HepG2 (cell line): ENCODE measurements around the gene SFTA2. TPM values are rescaled to one million over a fixed set of nuclear protein-coding genes. Genes with fewer than 3 reads are reported as not detected.

Source experiments
- ATF2 ChIP-seq: sonication (generic); formaldehyde crosslinking; IDR thresholded peaks from 2 replicates; pipeline ENCODE4 v1.4.0; 2020; ENCODE audit warnings: missing genetic modification reagents
- CBX5 ChIP-seq: sonication (generic); formaldehyde crosslinking; IDR thresholded peaks from 2 replicates; pipeline ENCODE4 v1.4.0; 2020; ENCODE audit warnings: missing genetic modification reagents, borderline replicate concordance
- IRF2 ChIP-seq: IDR thresholded peaks from 2 replicates; pipeline ENCODE4 v1.6.1; 2018; ENCODE audit warnings: missing genetic modification reagents, missing compliant biosample characterization
- KDM5A ChIP-seq: fragments of 200-600 bp; sonication (generic); IDR thresholded peaks from 2 replicates; pipeline ENCODE4 v1.7.0; 2018; ENCODE audit warnings: antibody characterized with exemption, mild to moderate bottlenecking, low read length, borderline replicate concordance
- MTF2 ChIP-seq: sonication (generic); formaldehyde crosslinking; IDR thresholded peaks from 2 replicates; pipeline ENCODE4 v1.5.0; 2020; ENCODE audit warnings: missing genetic modification reagents, borderline replicate concordance
- NCOR1 ChIP-seq: fragments of 200-600 bp; sonication (generic); IDR thresholded peaks from 2 replicates; pipeline ENCODE4 v1.7.0; 2017; ENCODE audit warnings: antibody characterized with exemption, low read length, borderline replicate concordance
- POLR2G ChIP-seq: fragments of 200-400 bp; formaldehyde crosslinking; IDR thresholded peaks from 2 replicates; pipeline ENCODE4 v1.6.1; 2018; ENCODE audit warnings: mild to moderate bottlenecking, low read depth, low read length, moderate library complexity
- RXRB ChIP-seq: IDR thresholded peaks from 2 replicates; pipeline ENCODE4 v1.6.1; 2016; ENCODE audit warnings: borderline replicate concordance, missing genetic modification reagents, missing compliant biosample characterization
- SIN3A ChIP-seq: IDR thresholded peaks from 2 replicates; pipeline ENCODE4 v1.6.1; 2011; ENCODE audit warnings: low read depth, mild to moderate bottlenecking, control low read depth, low read length, borderline replicate concordance
- SOX5 ChIP-seq: IDR thresholded peaks from 2 replicates; pipeline ENCODE4 v1.6.1; 2016; ENCODE audit warnings: borderline replicate concordance
- SRSF9 ChIP-seq: fragments of 200-400 bp; formaldehyde crosslinking; IDR thresholded peaks from 2 replicates; pipeline ENCODE4 v1.6.1; 2018; ENCODE audit warnings: borderline replicate concordance, mild to moderate bottlenecking, low read depth, low read length; ENCODE audit not compliant: insufficient read depth, poor library complexity, severe bottlenecking
- TEAD2 ChIP-seq: sonication (generic); formaldehyde crosslinking; IDR thresholded peaks from 2 replicates; pipeline ENCODE4 v1.9.0; 2021; ENCODE audit warnings: missing genetic modification reagents
- ZNF709 ChIP-seq: sonication (generic); formaldehyde crosslinking; IDR thresholded peaks from 2 replicates; pipeline ENCODE4 v1.5.0; 2020; ENCODE audit warnings: mild to moderate bottlenecking, missing genetic modification reagents
- ZNF839 ChIP-seq: sonication (generic); formaldehyde crosslinking; IDR thresholded peaks from 2 replicates; pipeline ENCODE4 v1.4.0; 2020; ENCODE audit warnings: missing genetic modification reagents, mild to moderate bottlenecking, borderline replicate concordance
- polyA plus RNA-seq, 8 experiments: library from polyadenylated mRNA; depleted of rRNA in 3 of 8; stranded (reverse) in 7 of 8; unstranded in 1 of 8; fragments of >200 nt; fragmentation: Illumina TruSeq in 4 of 8; extraction: Trizol in 4 of 8; gene quantifications; 2 replicates each; pipeline versions ENCODE4 v1.2.1 to v1.2.3, GENCODE V29; 2011 to 2016; ENCODE audit warnings: low read depth in 4 of 8, missing spikeins in 1 of 8, mixed read lengths in 1 of 8; ENCODE audit not compliant: insufficient read depth in 1 of 8
- total RNA-seq, 5 experiments: library from RNA; depleted of rRNA; stranded (reverse); fragments of >200 nt; fragmentation: Illumina TruSeq; extraction: Trizol; gene quantifications; 2 replicates each; pipeline ENCODE4 v1.2.3, GENCODE V29; 2016; ENCODE audit warnings: low read depth in 1 of 5
- TF ChIP-seq, protein P1 (sequence below): sonication (generic); formaldehyde crosslinking; IDR thresholded peaks from 2 replicates; pipeline ENCODE4 v1.8.0; 2022; ENCODE audit warnings: mild to moderate bottlenecking, missing genetic modification reagents
- TF ChIP-seq, protein P2 (sequence below): sonication (generic); formaldehyde crosslinking; IDR thresholded peaks from 2 replicates; pipeline ENCODE4 v1.5.0; 2020; ENCODE audit warnings: missing genetic modification reagents
- TF ChIP-seq, protein P3 (sequence below): sonication (generic); formaldehyde crosslinking; IDR thresholded peaks from 2 replicates; pipeline ENCODE4 v1.4.0; 2020; ENCODE audit warnings: low read depth, missing genetic modification reagents
- TF ChIP-seq, protein P4 (sequence below): fragments of 450-650 bp; IDR thresholded peaks from 2 replicates; pipeline ENCODE4 v1.6.1; 2017; ENCODE audit warnings: mild to moderate bottlenecking

Gene SFTA2
- total and polyA plus RNA-seq, 2 of the 13 experiments (the other 11 are each of a cell fraction or from before 2014, with no cell fraction given): not detected

DNA sequence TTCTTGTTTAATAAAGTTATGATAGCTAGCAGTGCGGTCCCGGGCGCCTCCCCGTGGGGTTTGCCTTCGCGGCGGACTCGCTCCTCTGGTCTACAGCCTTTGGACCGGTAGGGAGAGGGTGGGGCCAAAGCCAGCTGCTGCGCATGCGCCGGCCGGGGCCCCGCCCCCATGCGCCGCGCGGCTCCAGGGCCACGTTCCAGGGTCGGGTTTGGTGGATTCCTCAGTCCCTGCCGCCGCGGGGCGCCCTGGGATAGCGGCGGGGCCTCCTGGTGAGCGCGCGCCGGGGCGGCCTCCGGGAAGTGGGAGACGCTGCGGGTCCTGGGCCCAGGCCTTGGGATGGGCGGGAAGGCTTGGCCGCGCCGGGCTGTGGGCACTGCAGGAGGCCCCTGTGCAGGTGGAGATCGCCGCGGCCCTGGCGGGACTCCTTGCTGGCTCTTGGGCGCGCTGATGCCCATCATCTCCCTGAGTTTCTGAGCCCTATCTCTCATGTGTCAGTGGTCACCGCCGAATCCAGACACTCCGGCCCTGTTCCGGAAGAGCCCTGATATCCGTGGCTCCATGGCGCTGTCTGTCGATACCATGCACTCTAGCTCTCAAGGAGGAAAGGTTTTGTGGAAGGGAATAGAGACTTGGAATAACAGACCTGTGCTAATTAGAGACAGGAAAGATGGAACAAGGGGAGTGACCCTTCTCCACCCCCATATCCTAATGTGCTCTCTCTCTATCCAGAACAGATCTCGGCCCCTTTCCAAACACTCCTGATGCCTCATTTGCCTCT is 17.7 kb downstream of the SFTA2 start, which contains the start of gene VARS2 (continued):
- TF ChIP-seq SRSF9 (no peak), RXRB (CRISPR knock-in tag) (peak; percentile 70; the same call in 1 of the 2 replicates), POLR2G (peak; percentile 98), CBX5 (CRISPR knock-in tag) (peak; percentile 77), NCOR1 (peak; percentile 47; the same call in 1 of the 2 replicates), ZNF839 (no peak), KDM5A (no peak; the same call in 1 of the 2 replicates), SIN3A (0 out of 2 replicates have a peak, but pooled peaks have one; percentile 70), ZNF709 (peak; percentile 91), SOX5 (CRISPR knock-in tag) (peak; percentile 75), TEAD2 (CRISPR knock-in tag) (no peak; the same call in 1 of the 2 replicates), IRF2 (peak; percentile 94), MTF2 (CRISPR knock-in tag) (peak; percentile 89; the same call in 1 of the 2 replicates), ATF2 (CRISPR knock-in tag) (peak; percentile 85)
- TF ChIP-seq, protein P1, sequence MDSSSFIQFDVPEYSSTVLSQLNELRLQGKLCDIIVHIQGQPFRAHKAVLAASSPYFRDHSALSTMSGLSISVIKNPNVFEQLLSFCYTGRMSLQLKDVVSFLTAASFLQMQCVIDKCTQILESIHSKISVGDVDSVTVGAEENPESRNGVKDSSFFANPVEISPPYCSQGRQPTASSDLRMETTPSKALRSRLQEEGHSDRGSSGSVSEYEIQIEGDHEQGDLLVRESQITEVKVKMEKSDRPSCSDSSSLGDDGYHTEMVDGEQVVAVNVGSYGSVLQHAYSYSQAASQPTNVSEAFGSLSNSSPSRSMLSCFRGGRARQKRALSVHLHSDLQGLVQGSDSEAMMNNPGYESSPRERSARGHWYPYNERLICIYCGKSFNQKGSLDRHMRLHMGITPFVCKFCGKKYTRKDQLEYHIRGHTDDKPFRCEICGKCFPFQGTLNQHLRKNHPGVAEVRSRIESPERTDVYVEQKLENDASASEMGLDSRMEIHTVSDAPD: peak; percentile 96
- TF ChIP-seq, protein P2, sequence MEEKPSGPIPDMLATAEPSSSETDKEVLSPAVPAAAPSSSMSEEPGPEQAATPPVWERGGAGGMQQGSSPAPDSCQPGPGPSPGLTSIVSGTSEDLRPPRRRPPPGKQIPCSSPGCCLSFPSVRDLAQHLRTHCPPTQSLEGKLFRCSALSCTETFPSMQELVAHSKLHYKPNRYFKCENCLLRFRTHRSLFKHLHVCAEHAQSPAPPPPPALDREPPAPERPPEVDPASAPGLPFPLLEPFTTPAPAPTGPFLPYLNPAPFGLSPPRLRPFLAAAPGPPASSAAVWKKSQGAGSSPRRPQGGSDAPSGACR (CRISPR knock-in tag): peak; percentile 93
- TF ChIP-seq, protein P3, sequence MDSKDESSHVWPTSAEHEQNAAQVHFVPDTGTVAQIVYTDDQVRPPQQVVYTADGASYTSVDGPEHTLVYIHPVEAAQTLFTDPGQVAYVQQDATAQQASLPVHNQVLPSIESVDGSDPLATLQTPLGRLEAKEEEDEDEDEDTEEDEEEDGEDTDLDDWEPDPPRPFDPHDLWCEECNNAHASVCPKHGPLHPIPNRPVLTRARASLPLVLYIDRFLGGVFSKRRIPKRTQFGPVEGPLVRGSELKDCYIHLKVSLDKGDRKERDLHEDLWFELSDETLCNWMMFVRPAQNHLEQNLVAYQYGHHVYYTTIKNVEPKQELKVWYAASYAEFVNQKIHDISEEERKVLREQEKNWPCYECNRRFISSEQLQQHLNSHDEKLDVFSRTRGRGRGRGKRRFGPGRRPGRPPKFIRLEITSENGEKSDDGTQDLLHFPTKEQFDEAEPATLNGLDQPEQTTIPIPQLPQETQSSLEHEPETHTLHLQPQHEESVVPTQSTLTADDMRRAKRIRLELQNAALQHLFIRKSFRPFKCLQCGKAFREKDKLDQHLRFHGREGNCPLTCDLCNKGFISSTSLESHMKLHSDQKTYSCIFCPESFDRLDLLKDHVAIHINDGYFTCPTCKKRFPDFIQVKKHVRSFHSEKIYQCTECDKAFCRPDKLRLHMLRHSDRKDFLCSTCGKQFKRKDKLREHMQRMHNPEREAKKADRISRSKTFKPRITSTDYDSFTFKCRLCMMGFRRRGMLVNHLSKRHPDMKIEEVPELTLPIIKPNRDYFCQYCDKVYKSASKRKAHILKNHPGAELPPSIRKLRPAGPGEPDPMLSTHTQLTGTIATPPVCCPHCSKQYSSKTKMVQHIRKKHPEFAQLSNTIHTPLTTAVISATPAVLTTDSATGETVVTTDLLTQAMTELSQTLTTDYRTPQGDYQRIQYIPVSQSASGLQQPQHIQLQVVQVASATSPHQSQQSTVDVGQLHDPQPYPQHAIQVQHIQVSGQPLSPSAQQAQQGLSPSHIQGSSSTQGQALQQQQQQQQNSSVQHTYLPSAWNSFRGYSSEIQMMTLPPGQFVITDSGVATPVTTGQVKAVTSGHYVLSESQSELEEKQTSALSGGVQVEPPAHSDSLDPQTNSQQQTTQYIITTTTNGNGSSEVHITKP: peak; percentile 27; the same call in 1 of the 2 replicates
- TF ChIP-seq, protein P4, sequence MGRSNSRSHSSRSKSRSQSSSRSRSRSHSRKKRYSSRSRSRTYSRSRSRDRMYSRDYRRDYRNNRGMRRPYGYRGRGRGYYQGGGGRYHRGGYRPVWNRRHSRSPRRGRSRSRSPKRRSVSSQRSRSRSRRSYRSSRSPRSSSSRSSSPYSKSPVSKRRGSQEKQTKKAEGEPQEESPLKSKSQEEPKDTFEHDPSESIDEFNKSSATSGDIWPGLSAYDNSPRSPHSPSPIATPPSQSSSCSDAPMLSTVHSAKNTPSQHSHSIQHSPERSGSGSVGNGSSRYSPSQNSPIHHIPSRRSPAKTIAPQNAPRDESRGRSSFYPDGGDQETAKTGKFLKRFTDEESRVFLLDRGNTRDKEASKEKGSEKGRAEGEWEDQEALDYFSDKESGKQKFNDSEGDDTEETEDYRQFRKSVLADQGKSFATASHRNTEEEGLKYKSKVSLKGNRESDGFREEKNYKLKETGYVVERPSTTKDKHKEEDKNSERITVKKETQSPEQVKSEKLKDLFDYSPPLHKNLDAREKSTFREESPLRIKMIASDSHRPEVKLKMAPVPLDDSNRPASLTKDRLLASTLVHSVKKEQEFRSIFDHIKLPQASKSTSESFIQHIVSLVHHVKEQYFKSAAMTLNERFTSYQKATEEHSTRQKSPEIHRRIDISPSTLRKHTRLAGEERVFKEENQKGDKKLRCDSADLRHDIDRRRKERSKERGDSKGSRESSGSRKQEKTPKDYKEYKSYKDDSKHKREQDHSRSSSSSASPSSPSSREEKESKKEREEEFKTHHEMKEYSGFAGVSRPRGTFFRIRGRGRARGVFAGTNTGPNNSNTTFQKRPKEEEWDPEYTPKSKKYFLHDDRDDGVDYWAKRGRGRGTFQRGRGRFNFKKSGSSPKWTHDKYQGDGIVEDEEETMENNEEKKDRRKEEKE: no peak
